Liver (tissue), 3 donors: Measurements from ENCODE around the gene TMEM63A.

Experiments
- ATF3 ChIP-seq: IDR thresholded peaks from 2 replicates; pipeline ENCODE4 v1.6.1; 2016; ENCODE audit warnings: antibody characterized with exemption
- CTCF ChIP-seq: fragments of 150-350 bp; IDR thresholded peaks from 2 replicates; pipeline ENCODE4 v1.5.1; 2017; ENCODE audit warnings: improper control_type of control experiment, low read depth, low read length; ENCODE audit not compliant: missing input control
- FOXA1 ChIP-seq: IDR thresholded peaks from 2 replicates; pipeline ENCODE4 v1.6.1; 2016; ENCODE audit warnings: antibody characterized with exemption
- GABPA ChIP-seq, 2 donors: IDR thresholded peaks in 1 of 2; conservative IDR thresholded peaks in 1 of 2; 2 replicates each; pipeline ENCODE4 v1.6.1; 2016; ENCODE audit warnings: antibody characterized with exemption in 2 of 2, mild to moderate bottlenecking in 1 of 2, moderate library complexity in 1 of 2
- MAX ChIP-seq: IDR thresholded peaks from 2 replicates; pipeline ENCODE4 v1.6.1; 2016; ENCODE audit warnings: antibody characterized with exemption
- REST ChIP-seq: IDR thresholded peaks from 2 replicates; pipeline ENCODE4 v1.6.1; 2016; ENCODE audit warnings: antibody characterized with exemption, mild to moderate bottlenecking
- RXRA ChIP-seq, 2 donors: IDR thresholded peaks; 2 replicates each; pipeline ENCODE4 v1.6.1; 2017 to 2018; ENCODE audit warnings: antibody characterized with exemption in 2 of 2, mild to moderate bottlenecking in 1 of 2
- TAF1 ChIP-seq: conservative IDR thresholded peaks from 2 replicates; pipeline ENCODE4 v1.6.1; 2016; ENCODE audit warnings: antibody characterized with exemption, mild to moderate bottlenecking
- YY1 ChIP-seq: IDR thresholded peaks from 2 replicates; pipeline ENCODE4 v1.6.1; 2016; ENCODE audit warnings: antibody characterized with exemption, mild to moderate bottlenecking
- donor health status: healthy.
- donor health status: healthy.

GRCh38 chr1:225897595-225898514 is 15.7 kb upstream of the TMEM63A start:
- TF ChIP-seq CTCF (no peak), MAX (no peak), REST (no peak), FOXA1 (no peak), YY1 (no peak), TAF1 (no peak), ATF3 (no peak), GABPA (IDR thresholded peaks at IDR 0.05 in 1 of 2, conservative IDR thresholded peaks at IDR 0.05 in 1 of 2) (no peak), RXRA (IDR thresholded peaks at IDR 0.05) (no peak)
